DMS 273 (cell line): ENCODE measurements around the gene PADI2.

Experiments
- DNase-seq: peaks from one replicate; lab custom pipeline; 2025; ENCODE audit not compliant: unreplicated experiment; lab: John Stamatoyannopoulos, UW

Gene PADI2

GRCh38 chr1:17059391-17060305, 59.6 kb downstream of the PADI2 start:
- DNase-seq, result peak; percentile 81

- no peak for DNase-seq
Measured at GRCh38 chr1:17056551-17056950, 62.7 kb downstream of the PADI2 start.

- DNase-seq, result no peak
Measured at GRCh38 chr1:17055801-17056200, 63.5 kb downstream of the PADI2 start.

GRCh38 chr1:17053685-17054410, 65.4 kb downstream of the PADI2 start, which contains the start of gene SDHB:
SDHB (minus strand) TSS chr1:17054032; CDS start chr1:17054019, 13 bp downstream.
- peak; percentile 99 for DNase-seq

GRCh38 chr1:17053086-17053684, 66.1 kb downstream of the PADI2 start:
- no peak for DNase-seq

- no peak for DNase-seq
Measured at GRCh38 chr1:17052641-17053040, 66.6 kb downstream of the PADI2 start.

- DNase-seq, result no peak
Measured at GRCh38 chr1:17052038-17052437, 67.2 kb downstream of the PADI2 start.

- DNase-seq, result no peak
Measured at GRCh38 chr1:17047924-17048323, 71.3 kb downstream of the PADI2 start.

GRCh38 chr1:17046334-17046657, 73.0 kb downstream of the PADI2 start:
- DNase-seq, result no peak

GRCh38 chr1:17045634-17046333, 73.5 kb downstream of the PADI2 start:
- peak; percentile 71 for DNase-seq

GRCh38 chr1:17045150-17045549, 74.1 kb downstream of the PADI2 start:
- DNase-seq, result no peak

- DNase-seq, result no peak
Measured at GRCh38 chr1:17043676-17044075, 75.6 kb downstream of the PADI2 start.

GRCh38 chr1:17040135-17040534, 79.1 kb downstream of the PADI2 start:
- DNase-seq, result no peak

- DNase-seq, result no peak
Measured at GRCh38 chr1:17039522-17039921, 79.7 kb downstream of the PADI2 start.

- DNase-seq, result no peak
Measured at GRCh38 chr1:17033481-17033880, 85.8 kb downstream of the PADI2 start.

GRCh38 chr1:17032741-17033140, 86.5 kb downstream of the PADI2 start:
- no peak for DNase-seq

GRCh38 chr1:17031436-17031835, 87.8 kb downstream of the PADI2 start:
- DNase-seq, result no peak

- DNase-seq, result no peak
Measured at GRCh38 chr1:17030206-17030605, 89.0 kb downstream of the PADI2 start.

- DNase-seq, result no peak
Measured at GRCh38 chr1:17028662-17029188, 90.5 kb downstream of the PADI2 start.

GRCh38 chr1:17027900-17028299, 91.4 kb downstream of the PADI2 start:
- DNase-seq, result no peak

- DNase-seq, result no peak
Measured at GRCh38 chr1:17027403-17027802, 91.8 kb downstream of the PADI2 start.
